Neuron (in vitro differentiated cells): ENCODE results near the gene ALDH1A2.

Experiments used
- H2AFZ ChIP-seq: one replicate; pipeline ENCODE4 v1.6.1; 2013; ENCODE audit warnings: low read depth, mild to moderate bottlenecking, inconsistent platforms, low read length, moderate library complexity
- H3K27me3 ChIP-seq: one replicate; pipeline ENCODE4 v1.6.1; 2013; ENCODE audit warnings: low read length; ENCODE audit not compliant: insufficient read depth
- H3K36me3 ChIP-seq: one replicate; pipeline ENCODE4 v1.6.1; 2013; ENCODE audit warnings: low read length; ENCODE audit not compliant: insufficient read depth
- H3K4me1 ChIP-seq: one replicate; pipeline ENCODE4 v1.6.1; 2013; ENCODE audit warnings: low read length; ENCODE audit not compliant: insufficient read depth
- H3K4me3 ChIP-seq: 2 replicates; pipeline ENCODE4 v1.5.1; 2013; ENCODE audit warnings: mild to moderate bottlenecking, low read length, moderate library complexity
- H3K9me3 ChIP-seq: one replicate; pipeline ENCODE4 v1.6.1; 2013; ENCODE audit warnings: low read length

ALDH1A2 gene

GRCh38 chr15:57949374-57949943, 116.1 kb downstream of the ALDH1A2 start:
- Histone ChIP-seq H3K36me3 (no peaks in the 10 kb centered on the region), H3K27me3 (peaks cover 6% of the 10 kb centered on the region), H3K9me3 (no peaks in the 10 kb centered on the region), H3K4me3 (no peak overlapping the region), H3K4me1 (no peaks in the 10 kb centered on the region), H2AFZ (no peak overlapping the region)

DNA sequence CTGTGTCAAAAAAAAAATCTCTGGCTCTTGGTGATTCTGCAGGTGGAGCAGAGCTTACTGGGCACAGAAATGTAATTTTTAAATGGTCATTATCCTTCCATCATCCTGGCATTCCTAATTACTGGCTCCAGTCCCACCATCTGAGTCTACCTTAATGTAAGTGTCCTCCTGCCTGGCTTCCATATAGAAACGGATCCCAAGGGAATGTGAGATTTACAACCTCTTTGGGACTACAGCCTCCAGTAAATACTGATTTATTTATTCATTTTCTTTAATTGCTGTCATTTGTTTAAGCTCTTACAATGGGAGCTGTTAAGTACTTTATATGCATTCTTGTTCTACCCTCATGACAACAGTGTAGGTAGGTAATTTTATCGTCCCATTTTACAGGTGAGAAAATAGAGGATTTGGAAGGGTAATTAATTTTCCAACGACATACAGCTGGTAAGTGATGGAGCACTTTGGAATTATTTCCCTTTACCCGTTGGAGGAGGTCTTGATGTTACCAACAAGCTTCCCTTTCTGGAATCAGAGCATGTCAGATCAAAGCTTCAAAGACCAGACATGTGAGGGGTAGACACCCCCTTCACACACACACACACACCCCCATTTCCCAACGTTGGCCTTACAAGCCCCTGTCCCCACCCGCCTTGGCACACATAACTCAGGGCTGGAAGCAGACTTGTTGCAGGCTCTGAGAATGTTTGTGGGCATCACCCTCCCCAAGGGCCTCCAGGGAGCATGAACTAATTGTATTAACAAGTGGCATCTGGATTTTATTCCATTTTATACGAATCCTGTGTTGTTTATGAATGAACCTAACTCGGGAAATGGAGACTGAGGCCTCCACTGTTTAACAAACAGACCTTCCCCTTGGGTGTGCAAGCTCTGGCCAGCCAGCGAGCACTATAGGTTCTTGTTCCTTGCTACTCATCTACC, 116.9 kb downstream of the ALDH1A2 start:
- Histone ChIP-seq H3K36me3 (no peaks in the 10 kb centered on the region), H3K4me1 (no peaks in the 10 kb centered on the region), H3K4me3 (no peak overlapping the region), H3K9me3 (no peaks in the 10 kb centered on the region), H3K27me3 (peaks cover 6% of the 10 kb centered on the region), H2AFZ (no peak overlapping the region)

DNA sequence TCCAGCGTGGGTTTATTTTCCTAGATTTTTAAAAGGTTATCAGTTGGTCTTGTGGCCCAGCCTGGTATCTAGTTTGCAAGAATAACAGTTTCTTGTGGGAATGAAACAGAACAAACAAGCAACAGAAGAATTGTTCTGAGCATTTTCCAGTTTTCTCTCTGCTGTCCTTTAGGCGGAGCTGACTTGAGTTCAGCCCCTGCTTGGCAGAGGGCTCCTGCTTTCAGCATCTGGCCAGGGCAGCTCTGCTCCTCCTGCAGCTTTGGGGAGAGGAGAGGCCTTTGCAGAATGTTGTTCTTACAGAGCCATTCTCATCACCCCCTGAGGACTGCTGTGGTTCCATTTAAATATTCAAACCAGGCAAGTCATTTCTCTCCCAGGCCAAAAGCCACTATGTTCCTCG, 117.7 kb downstream of the ALDH1A2 start:
- Histone ChIP-seq H3K4me3 (no peak overlapping the region), H3K27me3 (peaks cover 6% of the 10 kb centered on the region), H2AFZ (no peak overlapping the region), H3K4me1 (no peaks in the 10 kb centered on the region), H3K9me3 (no peaks in the 10 kb centered on the region), H3K36me3 (no peaks in the 10 kb centered on the region)

DNA sequence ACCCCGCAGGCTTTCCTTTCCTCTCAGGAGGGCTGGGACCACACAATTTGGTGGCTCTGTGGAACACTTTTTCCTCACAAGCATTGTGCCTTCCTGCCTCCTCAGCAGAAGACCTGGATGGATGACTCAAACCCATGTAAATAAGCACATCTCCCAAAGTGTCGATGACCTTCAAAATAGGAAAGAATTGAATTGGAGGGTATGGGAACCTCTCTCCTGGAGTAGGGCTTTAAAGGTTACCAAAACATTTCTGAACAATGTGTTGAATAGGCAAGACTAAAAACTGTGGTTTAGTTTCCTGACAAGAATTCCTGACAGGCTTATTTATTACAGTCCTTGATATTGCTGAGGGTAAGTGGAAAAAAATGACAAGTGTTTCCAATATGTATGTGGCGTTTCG, 118.2 kb downstream of the ALDH1A2 start:
- Histone ChIP-seq H3K4me1 (no peaks in the 10 kb centered on the region), H3K9me3 (no peaks in the 10 kb centered on the region), H3K27me3 (peaks cover 6% of the 10 kb centered on the region), H2AFZ (no peak overlapping the region), H3K36me3 (no peaks in the 10 kb centered on the region), H3K4me3 (no peak overlapping the region)

- no peaks in the 10 kb centered on the region for H3K4me1 ChIP-seq
- no peaks in the 10 kb centered on the region for H3K36me3 ChIP-seq
- H3K27me3 ChIP-seq = peaks cover 6% of the 10 kb centered on the region
- H3K9me3 ChIP-seq = no peaks in the 10 kb centered on the region
- H3K4me3 ChIP-seq = no peak overlapping the region
- H2AFZ ChIP-seq = no peak overlapping the region
Observed at GRCh38 chr15:57946491-57947048, 118.9 kb downstream of the ALDH1A2 start.

DNA sequence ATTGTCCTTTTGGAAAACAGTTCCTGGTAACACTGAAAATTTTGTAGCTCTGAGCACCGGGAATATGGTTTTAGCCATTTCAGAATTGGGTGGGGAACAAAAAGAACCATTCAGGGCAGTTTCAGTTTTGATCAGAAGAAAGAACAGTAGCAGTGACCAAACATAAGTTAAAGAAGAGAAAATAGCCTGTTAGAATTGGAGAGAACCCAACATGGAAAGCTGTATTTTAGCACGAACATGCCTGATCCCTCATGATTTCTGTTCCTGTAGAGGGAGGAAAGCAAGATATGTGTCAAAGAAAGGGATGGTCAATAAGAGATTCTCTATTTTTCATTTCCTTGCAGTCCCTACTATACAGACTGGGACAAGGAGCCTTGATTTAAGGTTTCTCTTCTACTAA, 119.9 kb downstream of the ALDH1A2 start:
- Histone ChIP-seq H3K9me3 (no peaks in the 10 kb centered on the region), H3K36me3 (no peaks in the 10 kb centered on the region)

GRCh38 chr15:57943754-57944420, 121.6 kb downstream of the ALDH1A2 start:
- H3K36me3 ChIP-seq = no peaks in the 10 kb centered on the region
- peaks cover 3% of the 10 kb centered on the region for H3K27me3 ChIP-seq

More for the DNA sequence above, 119.9 kb downstream of the ALDH1A2 start:
- Histone ChIP-seq H3K4me1 (no peaks in the 10 kb centered on the region), H2AFZ (no peak overlapping the region), H3K4me3 (no peak overlapping the region), H3K27me3 (peaks cover 6% of the 10 kb centered on the region)

GRCh38 chr15:57943171-57943570, 122.3 kb downstream of the ALDH1A2 start:
- Histone ChIP-seq H3K4me1 (no peaks in the 10 kb centered on the region), H3K27me3 (peaks cover 3% of the 10 kb centered on the region), H3K4me3 (no peak overlapping the region), H2AFZ (no peak overlapping the region), H3K36me3 (no peaks in the 10 kb centered on the region), H3K9me3 (no peaks in the 10 kb centered on the region)

More at GRCh38 chr15:57943754-57944420, 121.6 kb downstream of the ALDH1A2 start:
- Histone ChIP-seq H3K4me1 (no peaks in the 10 kb centered on the region), H2AFZ (no peak overlapping the region), H3K9me3 (no peaks in the 10 kb centered on the region), H3K4me3 (no peak overlapping the region)

DNA sequence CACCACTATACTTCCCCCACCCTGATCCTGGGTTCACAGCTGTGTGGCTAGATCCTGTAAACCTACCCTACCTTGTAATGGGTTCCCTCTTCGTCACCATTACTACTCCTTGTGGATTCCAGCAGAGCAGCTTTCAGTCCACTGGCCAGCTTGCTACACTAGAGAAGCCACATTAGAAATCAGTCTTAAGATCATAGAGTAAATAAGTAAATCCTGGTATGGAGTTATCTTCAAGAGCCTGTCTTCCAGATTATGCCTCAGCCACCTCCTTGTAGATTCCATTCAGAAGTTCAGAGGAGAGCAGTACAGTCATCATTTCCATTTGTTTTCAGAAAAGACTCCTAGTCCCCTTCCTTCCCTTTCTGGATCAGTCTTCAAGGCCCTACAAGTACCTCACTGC, 123.7 kb downstream of the ALDH1A2 start:
- no peaks in the 10 kb centered on the region for H3K36me3 ChIP-seq
- no peaks in the 10 kb centered on the region for H3K9me3 ChIP-seq
- H3K4me3 ChIP-seq = no peak overlapping the region
- no peaks in the 10 kb centered on the region for H3K4me1 ChIP-seq
- no peak overlapping the region for H2AFZ ChIP-seq
- H3K27me3 ChIP-seq = peaks cover 3% of the 10 kb centered on the region

DNA sequence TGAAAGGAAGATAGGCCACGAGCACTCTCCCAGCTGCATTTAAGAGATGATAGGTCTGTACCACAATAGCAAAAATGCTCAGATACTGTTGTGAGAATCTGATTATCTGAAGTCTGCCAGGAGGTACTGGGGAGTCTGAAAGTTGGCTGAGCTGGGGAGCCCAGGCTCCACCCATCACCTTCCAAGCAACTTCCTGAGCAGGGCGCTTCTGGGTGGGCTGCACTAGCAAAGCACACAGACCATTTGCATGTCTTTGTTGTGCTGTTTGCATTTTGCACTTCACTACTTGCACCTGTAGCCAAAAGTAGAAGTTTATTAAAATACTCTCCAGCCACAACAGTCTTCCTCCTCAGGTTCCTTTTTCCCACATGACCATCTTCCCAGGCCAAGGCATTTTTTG, 133.2 kb downstream of the ALDH1A2 start:
- Histone ChIP-seq H3K4me3 (no peak overlapping the region), H3K27me3 (no peaks in the 10 kb centered on the region), H3K4me1 (no peaks in the 10 kb centered on the region), H2AFZ (no peak overlapping the region), H3K36me3 (no peaks in the 10 kb centered on the region), H3K9me3 (no peaks in the 10 kb centered on the region)

GRCh38 chr15:57931570-57931969, 133.9 kb downstream of the ALDH1A2 start:
- Histone ChIP-seq H3K36me3 (no peaks in the 10 kb centered on the region), H3K9me3 (no peaks in the 10 kb centered on the region), H3K4me1 (no peaks in the 10 kb centered on the region), H2AFZ (no peak overlapping the region), H3K27me3 (no peaks in the 10 kb centered on the region), H3K4me3 (no peak overlapping the region)

- H3K27me3 ChIP-seq = no peaks in the 10 kb centered on the region
Observed at GRCh38 chr15:57927091-57927631, 138.3 kb downstream of the ALDH1A2 start.

DNA sequence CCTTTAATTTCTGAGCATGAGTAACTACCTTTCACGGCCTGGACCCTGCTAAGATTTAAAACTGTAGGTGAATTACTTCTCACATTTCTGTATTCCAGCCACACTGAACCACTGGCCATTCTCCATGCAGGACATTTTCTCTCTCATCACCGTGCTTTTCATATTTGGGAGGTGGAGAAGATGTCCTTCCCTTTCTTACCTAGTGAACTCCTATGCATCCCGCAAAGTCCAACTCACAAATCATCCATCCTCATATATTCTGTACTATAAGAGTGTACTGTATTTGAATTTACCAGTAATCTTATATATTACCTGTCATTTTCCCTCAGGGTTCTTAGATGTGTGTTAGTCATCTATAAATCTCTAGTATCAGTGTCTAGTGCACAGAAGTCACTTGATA, 139.9 kb downstream of the ALDH1A2 start:
- no peaks in the 10 kb centered on the region for H3K9me3 ChIP-seq
- H3K4me1 ChIP-seq = no peaks in the 10 kb centered on the region
- no peak overlapping the region for H3K4me3 ChIP-seq
- H3K27me3 ChIP-seq = no peaks in the 10 kb centered on the region
- no peak overlapping the region for H2AFZ ChIP-seq
- H3K36me3 ChIP-seq = no peaks in the 10 kb centered on the region

More at GRCh38 chr15:57927091-57927631, 138.3 kb downstream of the ALDH1A2 start:
- H3K36me3 ChIP-seq = no peaks in the 10 kb centered on the region
- H3K4me1 ChIP-seq = no peaks in the 10 kb centered on the region
- H2AFZ ChIP-seq = no peak overlapping the region
- H3K4me3 ChIP-seq = no peak overlapping the region
- no peaks in the 10 kb centered on the region for H3K9me3 ChIP-seq
